HepG2 (cell line): Measurements from ENCODE around the gene RRP8.

Source experiments
- GABPB1 ChIP-seq: IDR thresholded peaks from 2 replicates; pipeline ENCODE4 v1.6.1; 2016; ENCODE audit warnings: mild to moderate bottlenecking, missing genetic modification reagents, moderate library complexity, missing compliant biosample characterization
- SAP130 ChIP-seq: IDR thresholded peaks from 2 replicates; pipeline ENCODE4 v1.6.1; 2016; ENCODE audit warnings: low read depth
- ZNF160 ChIP-seq: sonication (generic); formaldehyde crosslinking; IDR thresholded peaks from 2 replicates; pipeline ENCODE4 v1.8.0; 2022; ENCODE audit warnings: mild to moderate bottlenecking, inconsistent platforms, missing genetic modification reagents
- TF ChIP-seq, protein P1 (sequence below): sonication (generic); formaldehyde crosslinking; IDR thresholded peaks from 2 replicates; pipeline ENCODE4 v1.8.0; 2022; ENCODE audit warnings: mild to moderate bottlenecking, missing genetic modification reagents; ENCODE audit not compliant: insufficient replicate concordance
- TF ChIP-seq, protein P2 (sequence below): sonication (generic); formaldehyde crosslinking; IDR thresholded peaks from 2 replicates; pipeline ENCODE4 v1.5.0; 2020; ENCODE audit warnings: mild to moderate bottlenecking, missing genetic modification reagents, moderate library complexity

DNA sequence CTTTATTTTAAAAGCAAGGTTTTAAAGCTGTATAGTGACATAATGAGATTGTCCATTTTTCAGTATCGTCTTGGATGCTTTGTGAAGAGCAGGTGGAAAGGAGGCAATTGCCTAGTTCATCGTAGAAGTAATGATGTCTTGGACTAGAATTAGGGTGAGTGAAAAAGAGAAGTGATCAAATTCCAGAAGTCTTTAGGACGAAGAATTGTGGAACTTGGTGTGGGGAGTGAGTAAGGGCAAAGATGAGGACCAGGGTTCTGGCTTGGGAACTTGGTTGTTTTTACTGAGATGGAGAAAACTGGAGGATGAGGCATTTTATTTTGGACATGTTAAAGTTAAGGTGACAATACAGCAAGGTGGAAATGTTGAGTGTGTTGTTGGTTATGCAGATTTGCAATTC, 1.4 kb upstream of the RRP8 start:
- no peak for TF ChIP-seq SAP130 (CRISPR knock-in tag)
- no peak for TF ChIP-seq GABPB1
- TF ChIP-seq, protein P1, sequence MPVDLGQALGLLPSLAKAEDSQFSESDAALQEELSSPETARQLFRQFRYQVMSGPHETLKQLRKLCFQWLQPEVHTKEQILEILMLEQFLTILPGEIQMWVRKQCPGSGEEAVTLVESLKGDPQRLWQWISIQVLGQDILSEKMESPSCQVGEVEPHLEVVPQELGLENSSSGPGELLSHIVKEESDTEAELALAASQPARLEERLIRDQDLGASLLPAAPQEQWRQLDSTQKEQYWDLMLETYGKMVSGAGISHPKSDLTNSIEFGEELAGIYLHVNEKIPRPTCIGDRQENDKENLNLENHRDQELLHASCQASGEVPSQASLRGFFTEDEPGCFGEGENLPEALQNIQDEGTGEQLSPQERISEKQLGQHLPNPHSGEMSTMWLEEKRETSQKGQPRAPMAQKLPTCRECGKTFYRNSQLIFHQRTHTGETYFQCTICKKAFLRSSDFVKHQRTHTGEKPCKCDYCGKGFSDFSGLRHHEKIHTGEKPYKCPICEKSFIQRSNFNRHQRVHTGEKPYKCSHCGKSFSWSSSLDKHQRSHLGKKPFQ (CRISPR knock-in tag) = no peak
- no peak for TF ChIP-seq ZNF160
- TF ChIP-seq, protein P2, sequence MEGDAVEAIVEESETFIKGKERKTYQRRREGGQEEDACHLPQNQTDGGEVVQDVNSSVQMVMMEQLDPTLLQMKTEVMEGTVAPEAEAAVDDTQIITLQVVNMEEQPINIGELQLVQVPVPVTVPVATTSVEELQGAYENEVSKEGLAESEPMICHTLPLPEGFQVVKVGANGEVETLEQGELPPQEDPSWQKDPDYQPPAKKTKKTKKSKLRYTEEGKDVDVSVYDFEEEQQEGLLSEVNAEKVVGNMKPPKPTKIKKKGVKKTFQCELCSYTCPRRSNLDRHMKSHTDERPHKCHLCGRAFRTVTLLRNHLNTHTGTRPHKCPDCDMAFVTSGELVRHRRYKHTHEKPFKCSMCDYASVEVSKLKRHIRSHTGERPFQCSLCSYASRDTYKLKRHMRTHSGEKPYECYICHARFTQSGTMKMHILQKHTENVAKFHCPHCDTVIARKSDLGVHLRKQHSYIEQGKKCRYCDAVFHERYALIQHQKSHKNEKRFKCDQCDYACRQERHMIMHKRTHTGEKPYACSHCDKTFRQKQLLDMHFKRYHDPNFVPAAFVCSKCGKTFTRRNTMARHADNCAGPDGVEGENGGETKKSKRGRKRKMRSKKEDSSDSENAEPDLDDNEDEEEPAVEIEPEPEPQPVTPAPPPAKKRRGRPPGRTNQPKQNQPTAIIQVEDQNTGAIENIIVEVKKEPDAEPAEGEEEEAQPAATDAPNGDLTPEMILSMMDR (CRISPR knock-in tag) = no peak
